Activated CD4-positive, alpha-beta T cell treated with anti-CD3 and anti-CD28 coated beads, Interleukin-2, amount 50 U/mL, for 48 hours (primary cell): ENCODE measurements around the gene CENPA.
"Not testable (repeated sequence)": the region's sequence is repeated elsewhere in the genome, so short reads cannot be mapped to it uniquely, and the experiment has no call there.

Experiments used
- DNase-seq, 2 experiments: peaks; one replicate each; pipeline ENCODE4 v3.0.0-alpha.2; 2020

CENPA gene

DNA sequence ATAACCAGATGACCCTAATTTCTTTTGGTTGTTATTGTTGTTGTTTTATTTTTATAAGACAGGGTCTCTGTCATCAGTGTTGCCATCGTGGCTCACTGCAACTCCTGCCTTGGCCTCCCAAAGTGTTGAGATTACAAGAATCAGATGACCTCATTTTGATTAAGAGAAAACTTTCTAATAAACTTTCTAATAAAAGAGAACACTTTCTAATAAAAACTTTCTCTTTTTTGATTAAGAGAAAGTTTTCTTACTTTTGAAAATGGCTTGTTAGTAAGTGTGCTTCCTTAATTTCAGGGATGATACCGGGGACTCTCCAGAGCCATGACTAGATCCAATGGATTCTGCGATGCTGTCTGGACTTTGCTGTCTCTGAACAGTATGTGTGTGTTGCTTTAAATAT is 7.7 kb downstream of the CENPA start:
- no peak for DNase-seq

DNA sequence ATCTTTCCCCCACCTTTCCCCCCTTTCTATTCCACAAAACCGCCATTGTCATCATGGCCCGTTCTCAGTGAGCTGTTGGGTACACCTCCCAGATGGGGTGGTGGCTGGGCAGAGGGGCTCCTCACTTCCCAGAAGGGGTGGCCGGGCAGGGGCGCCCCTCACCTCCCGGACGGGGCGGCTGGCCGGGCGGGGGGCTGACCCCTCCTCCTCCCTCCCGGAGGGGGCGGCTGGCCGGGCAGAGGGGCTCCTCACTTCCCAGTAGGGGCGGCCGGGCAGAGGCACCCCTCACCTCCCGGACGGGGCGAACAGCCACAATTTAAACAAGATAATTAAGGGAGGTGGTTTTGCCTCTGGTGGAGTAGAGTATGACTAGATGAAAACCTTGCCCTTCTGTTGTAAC is 9.3 kb downstream of the CENPA start:
- DNase-seq = not testable (repeated sequence)

DNA sequence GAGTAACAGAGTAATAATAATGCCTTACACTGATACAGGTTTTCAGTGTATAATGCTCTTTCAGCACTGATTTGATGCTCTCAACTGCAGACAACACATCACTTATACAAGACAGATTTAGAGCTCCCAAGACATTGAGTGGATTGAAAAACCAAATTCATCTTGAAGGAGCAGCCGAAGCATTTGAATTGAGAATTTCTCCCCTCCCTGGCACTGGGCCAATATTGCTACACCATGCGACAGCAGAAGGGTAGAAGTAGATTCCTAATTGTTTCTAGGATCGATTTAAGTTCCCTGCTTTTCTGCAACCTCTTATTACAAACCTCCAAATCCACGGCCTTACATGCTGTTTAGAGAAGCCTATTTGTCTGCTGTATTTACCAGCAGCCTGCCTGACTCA is 15.5 kb downstream of the CENPA start:
- DNase-seq = no peak

DNA sequence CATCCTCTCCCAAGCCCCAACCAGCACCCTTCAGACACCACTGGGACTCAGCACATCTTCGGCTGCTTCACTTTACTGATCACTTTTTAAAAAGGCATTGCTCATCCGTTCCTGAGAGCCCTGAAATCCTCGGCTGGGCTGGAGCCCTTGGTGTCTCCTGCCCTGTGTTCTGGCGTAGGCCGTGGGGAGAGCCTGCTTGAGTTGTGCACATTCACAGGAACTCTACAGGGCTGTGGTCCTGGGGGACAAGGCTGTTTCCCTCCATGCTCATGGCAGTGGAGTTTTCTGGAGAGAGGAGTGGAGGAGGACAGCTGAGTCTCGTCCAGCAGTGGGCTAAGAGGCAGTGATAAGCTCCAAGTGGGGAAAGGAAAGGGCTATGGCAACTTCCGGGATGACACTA is 15.9 kb downstream of the CENPA start:
- DNase-seq = no peak

DNA sequence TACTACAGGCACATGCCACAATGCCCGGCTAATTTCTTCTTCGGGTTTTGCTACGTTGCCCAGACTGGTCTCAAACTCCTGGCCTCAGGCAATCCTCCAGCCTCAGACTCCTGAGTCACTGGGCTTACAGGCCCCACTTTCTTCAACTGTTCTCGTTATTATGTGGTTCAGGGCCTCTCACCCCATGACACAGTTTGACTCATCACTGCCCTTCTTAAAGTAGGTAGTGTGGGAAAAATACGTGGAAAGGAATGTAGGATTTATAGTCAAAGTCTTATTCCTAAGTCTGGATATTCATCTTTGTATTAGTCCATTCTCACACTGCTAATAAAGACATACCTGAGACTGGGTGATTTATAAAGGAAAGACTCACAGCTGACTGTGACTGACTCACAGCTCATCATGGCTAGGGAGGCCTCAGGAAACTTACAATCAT is 19.4 kb downstream of the CENPA start:
- no peak for DNase-seq

DNA sequence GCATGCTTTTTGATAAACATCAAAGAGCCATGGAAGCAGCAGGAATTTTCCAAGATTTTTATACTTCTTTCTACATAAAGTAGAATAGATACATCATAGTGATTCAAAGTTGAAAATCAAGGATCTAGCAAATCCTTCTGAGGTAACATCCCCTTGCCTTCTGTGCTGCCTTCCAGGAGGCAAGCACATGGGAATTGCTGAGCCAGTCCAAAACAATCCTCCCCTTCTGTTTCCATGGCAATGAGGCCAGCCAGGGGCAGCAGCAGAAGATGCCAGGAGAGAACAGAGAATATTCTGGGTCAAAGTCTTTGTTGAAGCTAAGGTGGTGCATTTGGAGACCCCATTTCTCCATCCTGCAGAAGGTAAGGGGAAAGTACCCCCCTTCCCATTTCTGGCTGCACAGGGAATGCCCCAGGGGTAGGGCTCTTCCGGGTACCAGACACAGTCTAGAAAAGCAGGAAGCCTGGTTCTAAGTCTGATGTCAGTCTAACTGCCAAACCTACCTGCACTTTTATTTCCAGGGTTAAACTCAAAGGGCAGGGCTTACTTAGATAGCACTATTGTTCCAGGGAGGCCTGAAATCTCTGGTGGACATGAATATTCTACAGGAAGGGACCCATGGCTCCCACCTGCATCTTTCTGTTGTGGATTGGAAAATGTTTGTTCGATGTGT is 22.1 kb downstream of the CENPA start:
- DNase-seq = no peak

DNA sequence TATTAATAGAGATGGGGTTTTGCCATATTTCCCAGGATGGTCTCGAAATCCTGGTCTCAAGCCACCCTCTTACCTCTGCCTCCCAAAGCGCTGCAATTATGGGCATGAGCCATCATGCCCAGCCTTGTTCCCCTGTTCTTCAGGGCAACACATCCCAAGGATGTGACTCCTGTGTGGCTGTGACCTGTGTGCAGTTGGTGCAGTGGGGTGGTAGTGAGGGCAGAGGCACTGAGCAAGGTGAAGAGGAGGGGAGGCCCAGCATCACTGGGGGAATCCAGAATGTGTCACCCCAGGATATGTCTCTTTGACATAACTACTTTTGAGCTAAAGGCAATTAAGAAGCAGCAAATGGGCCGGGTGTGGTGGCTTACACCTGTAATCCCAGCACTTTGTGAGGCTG is 23.4 kb downstream of the CENPA start:
- DNase-seq = no peak

DNA sequence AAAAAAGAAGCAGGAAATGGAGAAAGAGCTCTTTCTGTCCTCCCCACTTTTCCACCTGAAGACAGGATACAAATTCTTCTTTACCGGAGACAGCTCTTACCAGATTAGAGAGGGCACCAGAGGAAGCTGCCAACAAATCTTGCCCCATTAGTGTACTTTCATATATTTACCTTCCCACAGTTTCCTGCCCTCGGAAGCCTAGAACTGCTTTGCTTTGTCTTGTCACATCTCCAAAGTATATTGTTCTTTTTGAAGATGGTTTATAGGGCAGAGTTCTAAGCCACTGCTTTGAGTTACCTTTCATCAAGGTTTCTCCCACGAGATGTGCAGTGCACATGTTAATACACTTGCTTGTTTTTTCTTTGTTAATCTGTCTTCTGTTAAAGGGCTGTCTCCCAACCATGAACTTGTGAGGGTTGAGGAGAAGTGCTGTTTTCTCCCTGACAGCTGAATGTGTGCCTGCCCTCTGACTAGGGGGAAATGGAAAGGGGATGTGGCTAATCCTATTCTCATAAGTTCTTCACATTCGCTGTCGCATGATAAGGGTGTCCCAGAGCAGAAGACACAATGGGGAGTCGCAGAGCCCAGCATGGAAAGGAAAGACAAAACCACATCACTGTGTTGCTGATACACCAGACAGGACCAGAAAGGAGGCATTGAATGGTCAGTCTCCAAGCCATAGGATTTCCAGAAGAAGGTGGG is 24.2 kb downstream of the CENPA start:
- DNase-seq = no peak

DNA sequence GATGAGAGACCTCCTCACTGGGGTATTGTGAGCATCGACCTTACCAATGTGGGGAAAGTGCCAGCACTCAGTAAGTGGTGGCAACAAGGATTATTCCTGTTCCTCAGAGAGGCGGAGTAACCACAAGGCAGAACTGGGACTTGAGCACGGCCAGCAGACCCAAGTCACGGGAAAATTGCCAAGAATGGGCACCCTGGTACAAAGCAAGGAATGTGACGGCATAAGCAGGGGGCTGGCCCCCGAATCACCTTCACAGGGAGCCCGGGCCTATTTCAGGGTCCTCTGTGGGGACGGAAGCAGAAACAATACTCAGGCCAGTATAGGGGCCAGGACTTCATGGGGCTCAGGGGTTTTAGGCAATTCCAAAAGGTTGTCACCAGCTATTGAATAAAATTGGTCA is 25.4 kb downstream of the CENPA start:
- DNase-seq = no peak

DNA sequence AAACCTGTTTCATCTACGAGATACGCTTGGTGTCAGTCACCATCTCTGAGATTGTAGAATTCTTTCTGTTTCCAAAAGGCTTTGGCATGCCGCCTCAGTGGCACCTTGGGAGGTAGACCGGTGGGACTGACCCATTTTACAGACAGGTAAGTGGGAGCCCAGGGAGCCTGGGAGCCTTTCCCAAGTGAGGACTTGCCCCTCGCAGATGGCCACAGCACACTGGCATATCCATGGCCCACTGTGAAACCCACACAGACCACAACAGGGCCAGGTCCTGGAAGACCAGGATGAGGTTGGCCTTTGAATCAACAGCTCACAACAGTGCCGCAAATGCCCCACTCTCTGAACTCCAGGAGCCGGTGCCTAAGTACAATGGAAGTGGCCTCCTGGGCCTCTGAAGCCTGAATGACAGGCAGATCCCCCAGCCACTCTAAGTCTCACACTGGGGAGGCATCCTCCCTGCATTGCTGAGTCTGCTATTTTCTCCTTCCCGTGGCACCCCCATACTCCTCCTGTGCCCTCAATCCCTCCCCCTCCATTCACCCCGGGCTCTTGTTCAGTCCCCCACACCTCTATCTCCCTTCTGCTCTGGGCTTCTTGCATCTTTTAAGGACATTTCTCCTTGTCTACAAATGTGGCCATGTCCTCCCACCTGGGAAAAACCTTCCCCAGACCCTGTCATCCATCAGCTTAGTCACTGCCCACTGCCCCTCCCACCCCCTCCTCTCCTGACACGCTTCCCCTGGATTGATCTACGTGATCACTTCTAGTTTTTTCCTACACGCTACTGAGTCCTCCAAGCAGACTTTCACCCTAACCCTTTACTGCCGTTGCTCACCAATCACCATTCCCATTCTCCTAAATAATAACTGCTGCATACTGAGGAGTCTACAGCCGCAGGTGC is 26.2 kb downstream of the CENPA start:
- DNase-seq = no peak

DNA sequence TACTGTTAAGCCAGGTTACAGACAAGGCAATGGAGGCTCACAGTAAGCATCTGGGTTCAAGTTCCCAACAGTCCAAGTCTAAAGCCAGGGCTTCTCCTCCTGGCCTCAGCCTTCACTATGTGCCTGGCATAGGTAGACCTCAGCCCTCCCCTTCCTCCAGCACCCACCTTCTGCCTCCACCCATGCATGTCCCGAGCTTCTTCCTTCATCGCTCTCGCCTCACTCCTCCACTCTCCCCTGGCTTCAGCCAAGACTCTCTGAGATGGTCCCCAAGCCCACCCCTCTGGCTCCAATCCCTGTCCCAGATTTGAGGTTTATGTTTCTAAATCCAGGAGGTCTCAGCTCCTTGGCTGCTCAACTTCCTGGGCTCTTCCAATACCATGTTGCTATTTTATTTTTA is 26.9 kb downstream of the CENPA start:
- no peak for DNase-seq

DNA sequence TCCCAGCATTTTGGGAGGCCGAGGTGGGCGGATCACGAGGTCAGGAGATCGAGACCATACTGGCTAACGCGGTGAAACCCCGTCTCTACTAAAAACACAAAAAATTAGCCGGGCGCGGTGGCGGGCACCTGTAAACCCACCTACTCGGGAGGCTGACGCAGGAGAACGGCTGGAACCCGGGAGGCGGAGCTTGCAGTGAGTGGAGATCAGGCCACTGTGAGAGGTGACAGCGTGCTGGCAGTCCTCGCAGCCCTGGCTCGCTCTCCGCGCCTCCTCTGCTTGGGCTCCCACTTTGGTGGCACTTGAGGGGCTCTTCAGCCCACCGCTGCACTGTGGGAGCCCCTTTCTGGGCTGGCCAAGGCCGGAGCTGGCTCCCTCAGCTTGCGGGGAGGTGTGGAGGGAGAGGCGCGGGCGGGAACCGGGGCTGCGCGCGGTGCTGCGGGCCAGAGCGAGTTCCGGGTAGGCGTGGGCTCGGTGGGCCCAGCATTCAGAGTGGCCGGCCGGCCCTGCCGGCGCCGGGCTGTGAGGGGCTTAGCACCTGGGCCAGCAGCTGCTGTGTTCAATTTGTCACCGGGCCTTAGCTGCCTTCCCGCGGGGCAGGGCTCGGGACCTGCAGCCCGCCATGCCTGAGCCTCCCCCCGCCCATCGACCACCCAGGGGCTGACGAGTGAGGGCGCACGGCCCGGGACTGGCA is 28.4 kb downstream of the CENPA start:
- not testable (repeated sequence) for DNase-seq

DNA sequence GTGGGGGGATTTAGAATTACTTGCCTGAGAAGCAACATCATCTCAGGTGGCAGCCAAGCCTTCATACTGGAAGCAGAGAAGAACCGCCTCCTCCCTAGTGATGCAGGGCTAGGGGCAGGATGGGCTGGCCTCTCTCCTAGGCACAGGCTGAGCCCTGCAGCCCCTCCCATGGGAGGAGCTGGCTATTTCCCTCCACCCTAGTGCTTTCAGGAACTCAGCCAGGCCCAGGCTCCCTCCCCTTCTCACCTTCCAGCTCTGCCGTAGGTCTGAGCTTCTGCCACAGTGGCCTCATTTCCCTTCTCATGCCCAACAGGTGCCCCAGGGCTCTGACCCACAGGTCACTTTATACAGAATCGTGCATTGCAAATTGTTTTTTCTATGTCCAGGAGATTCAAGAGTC is 31.0 kb downstream of the CENPA start:
- no peak for DNase-seq

DNA sequence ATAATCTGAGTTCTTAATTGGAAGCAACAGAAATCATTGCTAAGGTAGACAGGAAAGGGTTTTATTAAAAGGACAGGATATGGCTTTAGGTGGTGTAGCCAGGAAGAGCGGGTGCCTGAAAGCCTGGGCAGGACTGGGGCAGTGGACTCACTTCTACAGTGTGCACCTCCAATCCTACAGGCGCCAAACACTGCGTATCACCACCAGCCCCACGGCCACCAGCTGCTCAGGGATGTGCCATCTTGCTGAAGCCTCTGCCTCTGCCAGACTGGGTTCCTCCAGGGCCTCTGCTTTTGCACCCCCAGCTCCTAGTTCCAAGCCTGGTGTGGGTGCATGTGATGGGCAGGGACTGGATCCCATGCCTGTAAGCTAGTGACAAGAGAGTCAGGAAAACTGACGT is 32.4 kb downstream of the CENPA start:
- no peak for DNase-seq

DNA sequence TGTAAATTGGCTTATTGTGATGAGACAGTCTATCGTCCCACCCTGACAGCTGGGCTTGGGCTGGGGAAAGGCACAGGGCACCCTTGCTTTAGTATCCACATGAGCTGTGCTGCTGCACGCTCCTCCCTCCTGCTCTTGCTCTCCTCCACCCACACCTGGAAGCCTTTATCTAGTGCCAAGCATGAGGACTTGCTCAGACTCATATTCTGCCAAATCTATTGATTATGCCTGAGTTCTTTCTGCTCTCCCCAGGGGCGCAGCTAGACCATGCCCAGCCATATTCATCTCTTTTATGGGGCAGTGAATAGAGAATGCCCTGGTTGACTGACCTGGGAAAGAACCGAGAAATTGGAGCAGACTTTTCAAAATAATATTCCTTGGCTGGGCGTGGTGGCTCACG is 33.1 kb downstream of the CENPA start:
- no peak for DNase-seq

DNA sequence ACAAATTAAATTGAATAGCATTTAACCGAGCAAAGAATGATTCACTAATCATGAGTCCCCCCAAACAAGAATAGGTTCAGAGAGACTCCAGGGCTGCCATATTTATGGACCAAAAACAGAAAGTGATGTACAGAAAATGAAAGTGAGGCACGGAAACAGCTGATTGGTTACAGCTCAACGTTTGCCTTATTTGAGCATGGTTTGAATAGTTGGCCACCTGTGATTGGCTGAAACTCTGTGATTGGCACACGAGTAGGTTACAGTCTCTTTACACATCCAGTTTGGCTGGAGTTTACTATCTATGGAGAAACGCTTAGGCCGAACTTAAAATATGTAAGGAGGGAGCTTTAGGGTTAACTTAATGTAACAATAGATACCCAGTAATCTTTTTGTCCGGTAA is 35.1 kb downstream of the CENPA start:
- no peak for DNase-seq

DNA sequence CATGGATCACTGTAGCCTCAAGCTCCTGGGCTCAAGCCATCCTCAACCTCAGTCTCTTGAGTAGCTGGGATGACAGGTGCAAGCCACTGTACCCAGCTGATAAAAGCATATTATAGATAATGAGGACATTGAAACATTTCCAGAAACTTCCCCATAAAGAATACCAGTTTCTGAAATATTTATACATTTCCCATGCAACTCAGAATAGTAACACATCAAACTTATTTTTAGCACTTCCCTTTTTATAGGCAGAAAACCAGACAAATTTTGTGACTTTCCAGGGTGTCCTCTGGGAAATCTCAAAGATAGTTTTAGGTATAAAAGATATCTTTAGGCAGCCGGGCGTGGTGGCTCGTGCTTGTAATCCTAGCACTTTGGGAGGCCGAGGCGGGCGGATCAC is 37.0 kb downstream of the CENPA start:
- DNase-seq = no peak

DNA sequence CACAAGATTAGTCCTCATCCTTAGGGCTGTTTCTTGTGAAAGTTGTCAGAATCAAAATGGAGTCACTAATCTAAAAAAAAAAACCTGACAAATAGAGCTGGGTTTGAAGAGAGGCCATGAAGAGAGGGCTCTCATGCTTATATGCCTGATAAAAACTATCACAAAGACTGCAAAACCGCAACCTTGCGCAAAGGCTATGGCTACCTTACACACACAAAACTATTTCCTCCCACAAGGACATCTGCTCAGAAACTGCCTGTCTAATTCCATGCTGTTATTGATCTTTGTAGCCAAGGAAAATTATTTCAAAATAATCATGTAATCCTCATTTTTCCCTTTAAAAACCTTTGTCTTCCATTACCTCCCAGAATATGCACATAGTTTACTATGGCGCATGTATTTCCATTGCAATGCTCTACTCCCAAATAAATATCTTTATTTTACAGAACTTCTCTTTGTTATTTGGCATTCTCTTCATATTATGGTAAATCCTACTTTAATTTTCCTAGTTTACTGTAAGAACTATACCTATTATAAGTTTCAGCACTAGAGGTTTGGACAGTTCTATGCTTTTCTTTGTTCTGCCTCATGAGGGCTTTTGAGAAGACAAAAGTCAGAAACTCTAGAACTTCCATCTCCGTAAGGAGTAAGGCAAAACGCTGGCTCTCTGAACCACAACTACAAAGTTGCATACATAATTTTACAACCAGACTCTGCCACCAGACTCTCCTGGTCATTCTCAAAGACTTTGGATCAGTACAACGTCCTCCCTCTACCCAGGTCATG is 52.5 kb downstream of the CENPA start:
- DNase-seq = no peak

DNA sequence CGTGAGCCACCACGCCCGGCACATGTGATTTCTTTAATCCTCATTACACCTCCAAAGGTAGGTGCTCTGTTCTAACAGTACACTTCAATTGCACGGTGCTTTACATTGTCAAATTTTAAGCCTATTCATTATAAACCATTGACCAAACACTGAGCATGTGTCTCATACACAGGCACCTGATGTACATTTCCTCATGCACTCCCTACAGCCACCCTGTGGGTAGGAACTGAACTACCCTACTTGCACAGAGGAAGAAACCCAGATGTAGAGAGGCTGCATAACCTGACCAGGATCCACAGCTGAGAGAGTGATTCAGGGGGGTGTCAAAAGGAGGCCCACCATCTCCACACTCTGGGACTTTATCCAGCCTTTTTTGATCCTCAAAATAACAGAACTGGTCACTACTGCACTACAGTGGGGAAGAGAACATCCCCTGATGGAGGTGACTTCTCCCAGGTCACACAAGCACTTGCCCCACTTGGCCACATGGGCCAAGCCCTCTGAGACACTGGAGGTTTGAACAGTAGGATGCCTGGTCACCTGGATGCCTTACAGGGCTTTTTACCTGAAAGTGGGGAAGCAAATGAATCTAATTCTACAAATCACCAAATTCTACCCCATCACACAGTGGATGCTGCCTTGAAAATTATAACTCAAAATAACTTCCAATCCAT is 55.2 kb downstream of the CENPA start:
- no peak for DNase-seq

DNA sequence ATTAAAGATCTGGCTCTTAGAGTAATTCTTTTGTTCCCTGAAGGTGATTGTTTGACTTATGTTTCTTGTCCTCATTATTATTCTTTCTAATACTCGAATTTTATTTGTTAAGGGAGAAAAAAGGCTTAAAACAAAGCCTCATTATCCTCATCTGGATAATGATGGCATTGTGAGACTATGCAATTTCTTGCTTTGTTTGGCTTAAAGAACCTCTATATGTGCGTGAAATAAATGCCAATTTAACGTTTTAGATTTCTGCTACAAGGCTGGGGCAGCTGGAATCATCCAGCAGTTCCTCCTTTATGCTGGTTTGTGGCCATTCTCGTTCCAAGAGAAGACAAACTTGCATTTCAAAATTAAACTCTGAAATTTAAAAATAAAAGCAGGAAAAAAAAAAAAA is 57.2 kb downstream of the CENPA start:
- no peak for DNase-seq
